ENCODE data around the gene ACSL5.
"Not testable (repeated sequence)": the region's sequence is repeated elsewhere in the genome, so short reads cannot be mapped to it uniquely, and the experiment has no call there.

The ACSL5 gene

DNA sequence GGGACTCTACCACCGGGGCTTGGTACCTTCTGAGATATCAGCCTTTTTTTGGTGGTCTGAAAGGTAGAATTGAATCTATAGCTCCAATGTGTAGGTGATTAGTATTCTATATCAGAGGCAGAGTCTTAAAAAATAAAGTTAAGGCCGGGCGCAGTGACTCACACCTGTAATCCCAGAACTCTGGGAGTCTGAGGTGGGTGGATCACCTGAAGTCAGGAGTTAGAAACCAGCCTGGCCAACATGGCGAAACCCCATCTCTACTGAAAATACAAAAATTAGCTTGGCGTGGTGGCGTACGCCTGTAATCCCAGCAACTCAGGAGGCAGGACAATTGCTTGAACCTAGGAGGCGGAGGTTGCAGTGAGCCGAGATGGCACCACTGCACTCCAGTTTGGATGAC is 3.2 kb downstream of the ACSL5 start:
- DNase-seq: not testable (repeated sequence)

DNA sequence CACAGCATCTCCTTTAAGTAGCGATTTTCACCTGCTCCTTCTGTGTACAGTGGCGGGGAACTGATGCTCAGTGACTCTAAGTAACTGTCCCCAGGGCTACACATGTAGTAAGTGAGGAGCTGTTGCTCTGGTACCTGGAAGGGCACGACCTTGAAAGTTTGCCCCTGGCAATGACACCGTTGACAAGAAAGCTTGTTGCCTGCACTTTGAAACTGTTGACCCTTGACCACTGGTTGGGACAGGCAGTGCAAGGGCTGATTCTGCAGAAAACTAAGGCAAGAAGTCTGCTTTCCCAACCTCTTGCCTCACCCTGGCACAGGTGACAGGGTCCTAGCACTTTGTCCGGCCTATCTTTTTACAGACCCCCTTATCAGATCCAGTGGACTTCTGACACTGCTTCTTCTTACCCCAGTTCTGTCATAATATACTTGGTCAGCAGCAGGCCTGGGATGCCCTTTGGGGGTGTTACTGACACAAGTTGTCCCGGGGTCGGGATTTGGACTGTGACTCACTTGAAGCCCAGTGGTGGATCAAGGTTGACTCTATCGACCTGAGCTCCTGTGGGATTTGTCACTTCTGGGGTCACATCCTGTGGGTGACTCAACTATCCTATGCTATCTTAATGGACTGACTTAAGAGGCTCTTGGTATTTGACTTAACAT is 5.8 kb downstream of the ACSL5 start:
- DNase-seq: no peak

- DNase-seq: no peak
These were observed 8.8 kb downstream of the ACSL5 start for GRCh38 chr10:112382515-112383235.

DNA sequence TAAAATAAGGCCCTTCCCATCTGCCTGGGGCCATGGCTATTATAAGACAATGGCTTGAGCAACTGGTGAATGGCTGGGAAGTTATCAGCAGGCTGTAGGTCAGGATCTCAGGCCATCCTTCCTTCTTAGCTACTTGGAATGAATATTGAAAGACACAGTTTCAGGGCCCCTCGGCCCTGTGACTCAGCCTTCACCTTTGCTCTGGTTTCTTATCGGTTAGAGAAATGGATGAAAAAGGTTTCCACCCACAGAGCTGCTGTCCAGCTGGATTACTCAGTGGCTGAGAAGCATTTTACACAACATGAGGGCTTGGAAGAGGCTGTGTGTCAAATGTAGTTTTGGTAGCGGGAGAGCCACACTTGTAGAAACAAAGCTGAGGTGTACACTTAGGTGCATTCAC is 9.4 kb downstream of the ACSL5 start:
- no peak for DNase-seq

DNA sequence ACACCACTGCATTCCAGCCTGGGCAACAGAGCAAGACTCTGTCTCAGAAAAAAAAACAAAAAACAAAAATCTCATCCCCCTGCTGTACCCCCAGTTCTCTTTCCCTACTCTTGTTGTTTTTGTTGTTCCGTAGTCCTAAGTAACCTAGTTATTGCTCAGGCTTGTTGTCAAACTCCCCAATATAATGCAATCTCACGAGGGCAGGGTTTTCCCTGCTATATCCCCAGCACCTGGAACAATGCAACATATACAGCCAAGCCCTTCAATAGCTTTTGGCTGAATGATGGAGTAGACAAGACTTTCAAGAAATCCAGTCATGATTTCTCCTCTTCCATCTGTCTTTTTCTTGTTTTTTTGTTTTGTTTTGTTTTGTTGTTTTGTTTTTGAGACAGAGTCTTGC is 10.2 kb downstream of the ACSL5 start:
- DNase-seq: no peak

DNA sequence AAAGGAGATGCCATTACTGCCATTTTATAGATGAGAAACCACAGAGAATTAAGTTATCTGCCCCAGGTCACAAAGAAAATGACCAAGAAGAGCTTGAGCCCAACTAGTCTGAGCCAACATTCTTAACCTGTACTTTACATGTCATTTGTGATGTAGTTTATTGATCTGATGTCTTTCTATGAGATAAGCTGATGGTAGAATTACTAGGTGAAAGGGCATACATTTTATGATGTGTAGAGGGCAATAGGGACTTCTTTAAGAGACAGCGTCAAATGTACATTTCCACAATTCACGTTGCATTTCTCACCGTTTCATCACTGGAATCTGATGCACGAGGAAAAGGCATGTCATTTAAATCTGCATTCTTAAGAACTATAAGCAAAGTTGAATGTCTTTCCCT is 11.3 kb downstream of the ACSL5 start:
- DNase-seq: no peak

DNA sequence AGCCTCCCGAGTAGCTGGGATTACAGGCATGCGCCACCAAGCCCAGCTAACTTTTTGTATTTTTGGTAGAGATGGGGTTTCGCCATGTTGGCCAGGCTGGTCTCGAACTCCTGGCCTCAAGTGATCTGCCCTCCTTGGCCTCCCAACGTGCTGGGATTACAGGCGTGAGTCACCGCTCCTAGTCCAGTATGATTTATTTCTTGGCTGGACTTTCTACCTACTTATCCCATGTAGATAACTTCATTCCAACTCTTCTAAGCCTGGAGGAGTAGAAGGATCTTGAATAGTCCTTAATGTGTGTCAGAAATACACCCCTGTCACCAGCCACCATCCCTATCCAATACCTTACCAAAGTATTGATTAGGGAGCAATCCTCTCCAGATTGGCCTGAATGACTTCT is 14.1 kb downstream of the ACSL5 start:
- DNase-seq: not testable (repeated sequence)

GRCh38 chr10:112388548-112388947 is 14.6 kb downstream of the ACSL5 start:
- no peak for DNase-seq

DNA sequence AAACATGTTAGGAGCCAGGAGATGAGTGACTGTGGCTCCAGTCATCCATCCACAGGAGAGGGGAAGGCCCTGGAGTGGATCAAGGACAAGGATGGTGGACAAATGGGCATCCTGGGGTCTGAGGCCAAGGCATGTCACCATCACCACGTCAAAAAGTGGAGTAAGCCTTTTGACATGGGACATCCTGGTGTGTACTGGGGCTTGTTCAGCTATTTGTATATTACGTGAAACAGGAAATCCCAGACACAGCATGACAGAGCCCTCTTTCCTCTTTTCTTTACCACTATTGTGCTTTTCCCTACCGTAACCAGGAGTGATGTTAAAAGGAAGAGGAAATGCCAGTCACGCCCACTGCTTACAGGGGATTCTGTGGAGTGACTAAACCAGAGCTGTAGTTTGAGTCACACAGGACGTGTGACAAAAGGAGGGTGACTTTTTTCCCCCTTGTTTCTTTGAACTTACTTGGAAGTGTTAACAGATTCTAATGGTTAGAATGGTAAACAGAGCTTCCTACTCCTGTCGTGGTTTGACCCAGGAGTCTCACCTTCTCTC is 15.4 kb downstream of the ACSL5 start:
- DNase-seq: no peak

GRCh38 chr10:112390125-112390703 is 16.3 kb downstream of the ACSL5 start:
- no peak for DNase-seq

- DNase-seq: no peak
These were observed 19.4 kb downstream of the ACSL5 start for GRCh38 chr10:112393341-112393740.

- no peak for DNase-seq
These were observed 19.9 kb downstream of the ACSL5 start for GRCh38 chr10:112393827-112394226.

DNA sequence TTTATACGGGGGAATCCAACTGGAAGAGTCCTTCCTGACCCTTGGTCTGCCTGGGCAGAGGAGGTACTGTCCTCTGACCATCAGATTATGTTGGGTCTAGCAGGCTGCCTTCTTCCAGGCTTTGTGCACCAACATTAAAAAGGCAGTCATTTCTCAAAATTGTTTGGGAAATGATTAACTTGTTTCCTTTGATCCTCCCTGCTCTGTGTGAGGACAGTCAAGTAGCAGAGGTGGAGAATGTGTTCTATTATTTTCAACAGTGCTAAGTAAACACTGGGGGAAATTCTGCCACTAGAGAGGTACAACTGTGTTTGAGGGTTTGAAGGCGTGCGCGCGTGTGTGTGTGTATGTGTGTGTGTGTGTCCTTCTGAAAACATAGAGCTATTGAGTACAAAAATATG is 20.6 kb downstream of the ACSL5 start:
- no peak for DNase-seq

GRCh38 chr10:112395809-112396530 is 22.1 kb downstream of the ACSL5 start:
- DNase-seq: no peak

GRCh38 chr10:112397592-112397991 is 23.7 kb downstream of the ACSL5 start:
- no peak for DNase-seq

DNA sequence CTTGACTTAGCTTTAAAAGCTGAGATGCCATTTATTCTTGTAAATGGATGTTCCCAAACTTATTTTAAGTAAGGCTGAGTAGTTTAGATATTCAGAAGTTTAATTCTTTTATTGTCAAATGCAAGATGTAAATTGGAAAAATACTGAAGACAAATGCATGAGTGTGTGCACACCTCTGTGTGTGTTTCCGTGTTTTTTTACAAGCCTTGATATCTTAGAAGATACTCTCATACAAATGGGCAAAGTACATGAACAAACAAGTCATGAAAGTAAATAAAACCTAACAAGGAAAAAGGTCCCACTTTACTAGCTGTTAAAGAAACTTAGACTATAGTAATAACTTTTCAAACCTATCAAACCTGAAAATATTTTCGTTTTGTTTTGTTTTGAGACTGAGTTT is 29.0 kb downstream of the ACSL5 start:
- DNase-seq: no peak

DNA sequence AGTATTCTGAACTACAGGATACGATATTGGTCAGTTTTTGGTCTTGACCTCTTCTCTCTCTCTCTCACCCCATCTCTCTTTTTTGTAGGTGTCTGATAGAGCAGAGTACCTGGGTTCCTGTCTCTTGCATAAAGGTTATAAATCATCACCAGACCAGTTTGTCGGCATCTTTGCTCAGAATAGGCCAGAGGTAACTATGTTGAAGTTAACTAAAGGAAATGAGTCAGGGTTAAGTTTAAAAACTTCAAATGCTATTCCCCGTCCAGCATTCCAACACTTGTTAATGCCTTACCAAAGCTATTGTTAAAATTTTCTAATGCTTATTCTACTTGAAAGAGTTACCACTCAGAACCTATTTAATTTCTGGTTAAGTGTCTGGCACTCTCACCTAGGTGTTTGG is 30.7 kb downstream of the ACSL5 start:
- no peak for DNase-seq

DNA sequence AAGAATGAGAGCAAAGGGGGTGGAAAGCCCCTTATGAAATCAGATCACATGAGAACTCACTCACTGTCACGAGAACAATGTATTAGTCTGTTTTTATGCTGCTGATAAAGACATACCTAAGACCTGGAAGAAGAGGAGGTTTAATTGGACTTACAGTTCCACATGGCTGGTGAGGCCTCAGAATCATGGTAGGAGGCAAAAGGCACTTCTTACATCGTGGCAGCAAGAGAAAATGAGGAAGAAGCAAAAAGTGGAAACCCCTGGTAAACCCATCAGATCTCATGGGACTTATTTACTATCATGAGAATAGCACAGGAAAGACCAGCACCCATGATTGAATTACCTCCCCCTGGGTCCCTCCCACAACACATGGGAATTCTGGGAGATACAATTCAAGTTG is 32.9 kb downstream of the ACSL5 start:
- not testable (repeated sequence) for DNase-seq

DNA sequence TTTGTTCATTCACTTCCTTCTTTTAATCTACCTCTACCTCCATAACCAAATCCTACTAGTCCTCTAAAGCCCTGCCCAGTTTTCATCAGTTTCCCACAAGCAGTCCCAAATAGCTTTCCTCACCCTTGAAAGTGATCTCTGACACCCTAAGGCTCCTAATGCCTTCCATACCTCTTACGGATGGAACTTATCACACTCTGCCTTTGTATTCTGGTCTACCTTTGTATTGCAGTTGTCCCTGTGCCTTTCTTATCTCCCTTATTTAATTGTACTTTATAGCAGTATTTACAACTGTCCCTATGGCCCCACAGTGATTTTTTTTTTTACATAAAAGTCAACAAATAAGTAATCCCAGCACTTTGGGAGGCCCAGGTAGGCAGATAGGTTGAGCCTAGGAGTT is 33.8 kb downstream of the ACSL5 start:
- no peak for DNase-seq

GRCh38 chr10:112409299-112409698 is 35.4 kb downstream of the ACSL5 start:
- no peak for DNase-seq

GRCh38 chr10:112409755-112410154 is 35.8 kb downstream of the ACSL5 start:
- no peak for DNase-seq

- DNase-seq: no peak
These were observed 38.8 kb downstream of the ACSL5 start for GRCh38 chr10:112412696-112413095.

- no peak for DNase-seq
These were observed 47.8 kb downstream of the ACSL5 start for GRCh38 chr10:112421731-112422130.

All from DMS79 treated with DMSO at 0.1 percent for 48 hours (cell line).